ENCODE results near the gene RAB5B.

DNA sequence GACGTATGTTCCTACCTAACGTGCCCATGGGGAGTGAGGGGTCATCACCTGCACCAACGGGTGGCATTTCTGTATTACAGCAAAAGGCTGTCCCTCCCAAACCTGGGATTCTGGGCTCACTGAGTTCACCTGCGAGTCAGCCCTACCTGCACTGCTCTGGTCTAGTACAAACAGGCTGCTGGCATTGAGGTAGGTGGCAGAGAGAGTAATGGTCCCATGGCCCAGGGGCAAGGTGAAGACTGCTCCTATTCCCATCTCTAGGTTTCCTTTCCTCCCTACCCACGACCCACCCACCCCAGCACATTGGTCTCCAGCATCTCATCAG, 23.6 kb downstream of the RAB5B start:
- TF ChIP-seq EZH2 (IDR thresholded peaks at IDR 0.05), result no peak
- TF ChIP-seq FOXP2 (optimal IDR thresholded peaks at IDR 0.05; ENCODE audit: control extremely low read depth, extremely low read length, insufficient read depth), result no peak
